ENCODE measurements around the gene PTPRD. TPM values are rescaled to one million over a fixed set of nuclear protein-coding genes. Genes with fewer than 3 reads are reported as not detected.

PTPRD gene
- total RNA-seq, 1 experiment from 2014 or later, result 70.1 TPM

DNA sequence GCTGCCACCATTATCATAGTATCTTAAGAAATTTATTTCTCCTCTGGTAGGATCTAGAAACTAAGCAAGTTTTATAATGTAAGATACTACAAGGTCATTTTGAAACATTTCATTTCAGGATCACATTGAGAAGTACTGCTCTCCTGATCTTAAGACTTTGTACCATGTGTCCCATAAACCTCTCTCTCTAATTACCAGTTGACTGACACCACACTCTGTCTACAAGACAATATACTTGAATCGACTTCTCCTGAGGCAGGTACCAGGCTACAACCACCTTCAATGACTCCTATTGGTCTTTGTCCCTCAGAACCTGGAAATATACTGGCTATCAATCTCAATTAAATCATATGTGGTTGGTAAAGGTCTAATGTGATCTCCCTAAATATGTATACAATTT, 597.0 kb downstream of the PTPRD start:
- H3K4me3 Mint-ChIP-seq (ENCODE audit: unreplicated experiment), result no peak overlapping the region
- POLR2A ChIA-PET, result no interaction called here
- H3K9me3 Mint-ChIP-seq (ENCODE audit: unreplicated experiment), result no peaks in the 10 kb centered on the region
- no peak for DNase-seq
- no peaks in the 10 kb centered on the region for H3K36me3 Mint-ChIP-seq (ENCODE audit: insufficient read depth, unreplicated experiment)
- no peaks in the 10 kb centered on the region for H3K27me3 Mint-ChIP-seq (ENCODE audit: insufficient read depth, unreplicated experiment)
- Histone ChIP-seq H3K27me3 (replicated peaks; ENCODE audit: control insufficient read depth, insufficient read depth, low read length) (no peaks in the 10 kb centered on the region), H3K4me3 (ENCODE audit: low read depth, low read length) (no peak overlapping the region), H3K9me3 (no peaks in the 10 kb centered on the region), H3K4me1 (no peaks in the 10 kb centered on the region), H3K36me3 (ENCODE audit: control insufficient read depth, insufficient read depth, low read length) (no peaks in the 10 kb centered on the region)
- BruUV-seq (replicated peaks), result no TSS peak
- CTCF ChIA-PET, result no interaction called here
- intact Hi-C loops (cut with micrococcal nuclease; ENCODE audit: unreplicated experiment), result no loop called here
- H3K27ac Mint-ChIP-seq (ENCODE audit: unreplicated experiment), result no peak overlapping the region
- H3K4me1 Mint-ChIP-seq (ENCODE audit: low read depth, unreplicated experiment), result no peaks in the 10 kb centered on the region
- TF ChIP-seq, protein P1, sequence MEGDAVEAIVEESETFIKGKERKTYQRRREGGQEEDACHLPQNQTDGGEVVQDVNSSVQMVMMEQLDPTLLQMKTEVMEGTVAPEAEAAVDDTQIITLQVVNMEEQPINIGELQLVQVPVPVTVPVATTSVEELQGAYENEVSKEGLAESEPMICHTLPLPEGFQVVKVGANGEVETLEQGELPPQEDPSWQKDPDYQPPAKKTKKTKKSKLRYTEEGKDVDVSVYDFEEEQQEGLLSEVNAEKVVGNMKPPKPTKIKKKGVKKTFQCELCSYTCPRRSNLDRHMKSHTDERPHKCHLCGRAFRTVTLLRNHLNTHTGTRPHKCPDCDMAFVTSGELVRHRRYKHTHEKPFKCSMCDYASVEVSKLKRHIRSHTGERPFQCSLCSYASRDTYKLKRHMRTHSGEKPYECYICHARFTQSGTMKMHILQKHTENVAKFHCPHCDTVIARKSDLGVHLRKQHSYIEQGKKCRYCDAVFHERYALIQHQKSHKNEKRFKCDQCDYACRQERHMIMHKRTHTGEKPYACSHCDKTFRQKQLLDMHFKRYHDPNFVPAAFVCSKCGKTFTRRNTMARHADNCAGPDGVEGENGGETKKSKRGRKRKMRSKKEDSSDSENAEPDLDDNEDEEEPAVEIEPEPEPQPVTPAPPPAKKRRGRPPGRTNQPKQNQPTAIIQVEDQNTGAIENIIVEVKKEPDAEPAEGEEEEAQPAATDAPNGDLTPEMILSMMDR (IDR thresholded peaks at IDR 0.05; ENCODE audit: insufficient read depth in 1 of 2, low read depth in 1 of 2, low read length in 1 of 2, severe bottlenecking in 1 of 2, unreplicated experiment in 1 of 2), result no peak

DNA sequence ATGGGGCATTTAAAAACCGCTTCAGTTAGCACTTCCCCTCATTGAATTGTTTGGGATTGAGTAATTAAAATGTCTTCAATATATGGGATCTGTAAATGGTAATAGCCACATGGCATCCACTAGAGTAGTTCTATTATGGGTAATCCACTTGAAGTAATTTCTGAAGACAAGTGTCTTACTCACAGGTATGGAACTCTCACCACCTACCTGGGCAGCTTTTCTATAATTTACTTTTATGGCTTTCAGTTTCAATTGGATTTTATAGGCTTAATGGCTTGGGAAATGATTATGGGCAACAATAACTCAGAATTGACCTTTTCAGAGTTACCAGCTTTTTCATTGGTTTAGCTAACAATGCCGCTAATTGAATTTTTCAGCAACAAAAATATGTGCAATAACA, 597.9 kb downstream of the PTPRD start:
- DNase-seq, result no peak
- no peaks in the 10 kb centered on the region for H3K36me3 ChIP-seq (ENCODE audit: control insufficient read depth, insufficient read depth, low read length)
- no peaks in the 10 kb centered on the region for H3K27me3 Mint-ChIP-seq (ENCODE audit: insufficient read depth, unreplicated experiment)
- TF ChIP-seq, protein P1 (IDR thresholded peaks at IDR 0.05; ENCODE audit: insufficient read depth in 1 of 2, low read depth in 1 of 2, low read length in 1 of 2, severe bottlenecking in 1 of 2, unreplicated experiment in 1 of 2), result no peak
- H3K36me3 Mint-ChIP-seq (ENCODE audit: insufficient read depth, unreplicated experiment), result no peaks in the 10 kb centered on the region
- BruUV-seq (replicated peaks), result no TSS peak
- POLR2A ChIA-PET, result no interaction called here
- H3K4me3 ChIP-seq (ENCODE audit: low read depth, low read length), result no peak overlapping the region
- CTCF ChIA-PET, result no interaction called here
- no peaks in the 10 kb centered on the region for H3K9me3 Mint-ChIP-seq (ENCODE audit: unreplicated experiment)
- no peaks in the 10 kb centered on the region for H3K27me3 ChIP-seq (replicated peaks; ENCODE audit: control insufficient read depth, insufficient read depth, low read length)
- intact Hi-C loops (cut with micrococcal nuclease; ENCODE audit: unreplicated experiment), result no loop called here
- H3K4me1 ChIP-seq, result no peaks in the 10 kb centered on the region
- no peaks in the 10 kb centered on the region for H3K9me3 ChIP-seq
- H3K27ac Mint-ChIP-seq (ENCODE audit: unreplicated experiment), result no peak overlapping the region
- H3K4me3 Mint-ChIP-seq (ENCODE audit: unreplicated experiment), result no peak overlapping the region
- no peaks in the 10 kb centered on the region for H3K4me1 Mint-ChIP-seq (ENCODE audit: low read depth, unreplicated experiment)

DNA sequence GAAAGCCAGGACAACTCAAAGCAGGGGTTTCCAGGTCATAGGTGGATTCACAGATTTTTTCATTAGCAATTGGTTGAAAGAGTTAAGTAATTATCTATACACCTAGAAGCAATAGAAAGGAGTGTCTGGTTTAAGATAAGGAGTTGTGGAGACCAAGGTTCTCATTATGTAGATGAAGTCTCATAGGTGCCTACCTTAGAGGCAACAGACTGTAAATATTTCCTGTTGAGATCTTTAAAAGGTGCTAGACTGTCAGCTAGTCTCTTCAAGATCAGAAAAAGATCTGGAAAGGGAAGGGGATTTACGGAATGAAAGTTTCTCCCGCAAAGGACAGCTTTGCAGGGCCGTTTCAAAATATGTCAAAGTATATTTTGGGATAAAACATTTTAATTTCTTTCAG, 603.4 kb downstream of the PTPRD start:
- BruUV-seq (replicated peaks), result no TSS peak

More for the DNA sequence above, 603.4 kb downstream of the PTPRD start:
- Mint-ChIP-seq H3K4me3 (ENCODE audit: unreplicated experiment) (no peak overlapping the region), H3K27ac (ENCODE audit: unreplicated experiment) (no peak overlapping the region), H3K36me3 (ENCODE audit: insufficient read depth, unreplicated experiment) (no peaks in the 10 kb centered on the region), H3K27me3 (ENCODE audit: insufficient read depth, unreplicated experiment) (no peaks in the 10 kb centered on the region), H3K9me3 (ENCODE audit: unreplicated experiment) (no peaks in the 10 kb centered on the region), H3K4me1 (ENCODE audit: low read depth, unreplicated experiment) (no peaks in the 10 kb centered on the region)
- Histone ChIP-seq H3K27me3 (replicated peaks; ENCODE audit: control insufficient read depth, insufficient read depth, low read length) (no peaks in the 10 kb centered on the region), H3K4me3 (ENCODE audit: low read depth, low read length) (no peak overlapping the region), H3K4me1 (no peaks in the 10 kb centered on the region), H3K9me3 (no peaks in the 10 kb centered on the region), H3K36me3 (ENCODE audit: control insufficient read depth, insufficient read depth, low read length) (no peaks in the 10 kb centered on the region)
- intact Hi-C loops (cut with micrococcal nuclease; ENCODE audit: unreplicated experiment), result no loop called here
- TF ChIP-seq, protein P1 (IDR thresholded peaks at IDR 0.05; ENCODE audit: insufficient read depth in 1 of 2, low read depth in 1 of 2, low read length in 1 of 2, severe bottlenecking in 1 of 2, unreplicated experiment in 1 of 2), result no peak
- CTCF ChIA-PET, result no interaction called here
- no peak for DNase-seq
- POLR2A ChIA-PET, result no interaction called here
